SK-N-SH (cell line): ENCODE data around the gene RDH14. TPM values are rescaled to one million over a fixed set of nuclear protein-coding genes. Genes with fewer than 3 reads are reported as not detected.

ENCODE experiments used
- CTCF ChIA-PET: fragments of 300-600, 350-600 bp; formaldehyde crosslinking; extraction: SDS; loops from one replicate; lab custom pipeline; 2021; lab: Yijun Ruan, JAX
- POLR2A ChIA-PET: fragments of 350-600 bp; sonication (Branson Sonifier 250); formaldehyde crosslinking; extraction: SDS; loops from one replicate; lab custom pipeline; 2020; ENCODE audit warnings: antibody characterized with exemption, inconsistent platforms; lab: Yijun Ruan, JAX
- DNase-seq: peaks from one replicate; pipeline ENCODE4 v3.0.0; 2012
- H2AFZ ChIP-seq: fragments of 200-600 bp; sonication (generic); 2 replicates; pipeline ENCODE4 v1.8.1; 2016; ENCODE audit warnings: antibody characterized with exemption, mild to moderate bottlenecking, low read depth
- H3F3A ChIP-seq: fragments of 200-600 bp; sonication (generic); replicated peaks from 2 replicates; pipeline ENCODE3; 2016; ENCODE audit warnings: antibody characterized with exemption, mild to moderate bottlenecking; ENCODE audit not compliant: insufficient read depth
- H3K27ac ChIP-seq, 2 experiments: fragments of 200-500 bp in 1 of 2; fragments of 200-600 bp in 1 of 2; sonication (Bioruptor generic) in 1 of 2; sonication (generic), shearing (Covaris generic) in 1 of 2; 2 replicates each; pipeline versions ENCODE4 v1.5.1 to v1.6.1; 2014 to 2016; ENCODE audit warnings: low read depth in 2 of 2, inconsistent platforms in 1 of 2, low read length in 1 of 2, mild to moderate bottlenecking in 1 of 2, mixed read lengths in 1 of 2
- H3K27me3 ChIP-seq: fragments of 200-600 bp; sonication (generic), shearing (Covaris generic); 2 replicates; pipeline ENCODE4 v1.6.1; 2016; ENCODE audit warnings: mixed run types; ENCODE audit not compliant: insufficient read depth
- H3K36me3 ChIP-seq, 2 experiments: fragments of 200-500 bp in 1 of 2; fragments of 200-600 bp in 1 of 2; sonication (Bioruptor generic) in 1 of 2; sonication (generic) in 1 of 2; replicated peaks in 1 of 2; 2 replicates each; pipeline versions ENCODE3 to v1.5.1; 2014 to 2016; ENCODE audit warnings: low read length in 1 of 2, mild to moderate bottlenecking in 1 of 2; ENCODE audit not compliant: insufficient read depth in 2 of 2, control insufficient read depth in 1 of 2
- H3K4me1 ChIP-seq, 2 experiments: fragments of 200-500 bp in 1 of 2; fragments of 200-600 bp in 1 of 2; sonication (Bioruptor generic) in 1 of 2; sonication (generic), shearing (Covaris generic) in 1 of 2; 2 replicates each; pipeline versions ENCODE4 v1.5.1 to v1.6.1; 2014 to 2016; ENCODE audit warnings: low read depth in 1 of 2, low read length in 1 of 2, mixed run types in 1 of 2; ENCODE audit not compliant: insufficient read depth in 2 of 2, control insufficient read depth in 1 of 2
- H3K4me2 ChIP-seq: fragments of 200-600 bp; sonication (generic), shearing (Covaris generic); 2 replicates; pipeline ENCODE4 v1.6.1; 2017; ENCODE audit warnings: mixed run types
- H3K4me3 ChIP-seq, 2 experiments: fragments of 200-500 bp in 1 of 2; fragments of 200-600 bp in 1 of 2; sonication (Bioruptor generic) in 1 of 2; sonication (generic), shearing (Covaris generic) in 1 of 2; 2 replicates each; pipeline versions ENCODE4 v1.5.1 to v1.8.1; 2014 to 2016; ENCODE audit warnings: low read depth in 2 of 2, inconsistent platforms in 1 of 2, low read length in 1 of 2, mild to moderate bottlenecking in 1 of 2, mixed read lengths in 1 of 2, moderate library complexity in 1 of 2
- H3K79me2 ChIP-seq: fragments of 200-600 bp; sonication (generic); 2 replicates; pipeline ENCODE4 v1.8.1; 2017; ENCODE audit warnings: mild to moderate bottlenecking; ENCODE audit not compliant: insufficient read depth
- H3K9ac ChIP-seq: fragments of 200-600 bp; sonication (generic); 2 replicates; pipeline ENCODE4 v1.6.1; 2017; ENCODE audit warnings: mixed run types
- H3K9me2 ChIP-seq: fragments of 200-600 bp; sonication (generic); 2 replicates; pipeline ENCODE4 v1.6.1; 2017; ENCODE audit warnings: mixed run types
- H3K9me3 ChIP-seq: fragments of 200-600 bp; sonication (generic); 2 replicates; pipeline ENCODE4 v1.6.1; 2017; ENCODE audit warnings: mixed run types, mild to moderate bottlenecking, moderate library complexity
- H4K20me1 ChIP-seq: fragments of 200-600 bp; sonication (generic); 2 replicates; pipeline ENCODE4 v1.6.1; 2017; ENCODE audit warnings: mild to moderate bottlenecking, mixed run types; ENCODE audit not compliant: insufficient read depth
- CHD2 ChIP-seq: fragments of 150-350 bp; IDR thresholded peaks from 2 replicates; pipeline ENCODE4 v1.6.1; 2018; ENCODE audit warnings: low read length; ENCODE audit not compliant: partially characterized antibody
- ELF1 ChIP-seq: IDR thresholded peaks from 2 replicates; pipeline ENCODE4 v1.4.0; 2012
- EP300 ChIP-seq, 2 experiments: IDR thresholded peaks; 2 replicates each; pipeline versions ENCODE4 v1.4.0 to v1.6.1; 2012; ENCODE audit warnings: borderline replicate concordance in 1 of 2, low read depth in 1 of 2, low read length in 1 of 2
- FOSL2 ChIP-seq: IDR thresholded peaks from 2 replicates; pipeline ENCODE4 v1.4.0; 2012; ENCODE audit warnings: low read depth, mild to moderate bottlenecking, moderate library complexity, borderline replicate concordance
- FOXJ3 ChIP-seq: sonication (generic); formaldehyde crosslinking; IDR thresholded peaks from 2 replicates; pipeline ENCODE4 v1.5.1; 2020; ENCODE audit warnings: mild to moderate bottlenecking, missing genetic modification reagents
- MAX ChIP-seq: IDR thresholded peaks from 2 replicates; pipeline ENCODE4 v1.4.0; 2012; ENCODE audit warnings: low read depth
- MEF2A ChIP-seq: IDR thresholded peaks from 2 replicates; pipeline ENCODE4 v1.4.0; 2012; ENCODE audit warnings: low read depth, borderline replicate concordance
- MXI1 ChIP-seq: IDR thresholded peaks from 2 replicates; pipeline ENCODE4 v1.6.1; 2012; ENCODE audit warnings: mild to moderate bottlenecking, low read depth, low read length, improper control_type of control experiment
- PBX3 ChIP-seq: IDR thresholded peaks from 2 replicates; pipeline ENCODE4; 2012
- RAD21 ChIP-seq: IDR thresholded peaks from 2 replicates; pipeline ENCODE4 v1.6.1; 2012; ENCODE audit warnings: mild to moderate bottlenecking, low read length
- RXRA ChIP-seq: IDR thresholded peaks from 2 replicates; pipeline ENCODE4 v1.4.0; 2012; ENCODE audit warnings: low read depth, mild to moderate bottlenecking, borderline replicate concordance
- SMC3 ChIP-seq: IDR thresholded peaks from 2 replicates; pipeline ENCODE4 v1.6.1; 2012; ENCODE audit warnings: low read depth, low read length, improper control_type of control experiment
- TEAD4 ChIP-seq: IDR thresholded peaks from 2 replicates; pipeline ENCODE4 v1.4.0; 2012; ENCODE audit warnings: mild to moderate bottlenecking, borderline replicate concordance; ENCODE audit not compliant: insufficient read depth
- WGBS: methylation state at CpG from one replicate; pipeline ENCODE4 v1.1.6; 2017; ENCODE audit warnings: low lambda C conversion rate; 5-methylcytosine and 5-hydroxymethylcytosine counted together
- polyA plus RNA-seq, 3 experiments: library from polyadenylated mRNA; depleted of rRNA; stranded (reverse); fragments of >200 nt; gene quantifications; 2 replicates each; pipeline ENCODE4 v1.2.3, GENCODE V29; 2012
- TF ChIP-seq, protein P1 (sequence below): IDR thresholded peaks from 2 replicates; pipeline ENCODE4 v1.4.0; 2012; ENCODE audit warnings: low read depth, borderline replicate concordance
- TF ChIP-seq, protein P2 (sequence below): fragments of 200-600 bp; sonication (generic); IDR thresholded peaks from 2 replicates; pipeline ENCODE4 v1.6.1; 2017; ENCODE audit warnings: antibody characterized with exemption, mild to moderate bottlenecking, moderate library complexity

The RDH14 gene
- polyA plus RNA-seq, 1 of the 3 experiments (the other 2 are of a cell fraction): 20.2 TPM

DNA sequence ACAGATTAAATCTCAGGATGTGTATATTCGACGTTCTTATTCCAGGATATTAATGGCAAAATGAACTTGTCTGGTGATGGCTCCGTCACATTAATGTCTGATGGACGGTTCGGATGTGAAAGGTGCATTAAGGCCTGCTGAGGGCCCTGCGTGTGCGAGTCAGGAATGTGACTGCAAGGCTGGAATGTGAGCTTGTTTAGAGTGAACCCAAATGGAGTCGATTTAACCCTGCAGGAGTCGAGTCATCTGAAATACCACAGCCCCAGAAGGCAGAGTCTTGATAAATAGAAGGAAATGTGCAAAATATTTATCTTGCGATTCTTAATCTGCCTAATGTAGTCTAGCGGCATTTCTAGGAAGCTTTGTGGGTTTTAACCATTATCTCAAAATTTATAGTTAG, 44.3 kb downstream of the RDH14 start (continued):
- peak; percentile 49 for TF ChIP-seq PBX3
- peak; percentile 17; the same call in 1 of the 2 replicates for TF ChIP-seq FOSL2
- no peak for TF ChIP-seq RXRA
- no peak for TF ChIP-seq MAX
- TF ChIP-seq ELF1: no peak
- TF ChIP-seq RAD21: no peak
- no peak for TF ChIP-seq SMC3
- TF ChIP-seq, protein P1, sequence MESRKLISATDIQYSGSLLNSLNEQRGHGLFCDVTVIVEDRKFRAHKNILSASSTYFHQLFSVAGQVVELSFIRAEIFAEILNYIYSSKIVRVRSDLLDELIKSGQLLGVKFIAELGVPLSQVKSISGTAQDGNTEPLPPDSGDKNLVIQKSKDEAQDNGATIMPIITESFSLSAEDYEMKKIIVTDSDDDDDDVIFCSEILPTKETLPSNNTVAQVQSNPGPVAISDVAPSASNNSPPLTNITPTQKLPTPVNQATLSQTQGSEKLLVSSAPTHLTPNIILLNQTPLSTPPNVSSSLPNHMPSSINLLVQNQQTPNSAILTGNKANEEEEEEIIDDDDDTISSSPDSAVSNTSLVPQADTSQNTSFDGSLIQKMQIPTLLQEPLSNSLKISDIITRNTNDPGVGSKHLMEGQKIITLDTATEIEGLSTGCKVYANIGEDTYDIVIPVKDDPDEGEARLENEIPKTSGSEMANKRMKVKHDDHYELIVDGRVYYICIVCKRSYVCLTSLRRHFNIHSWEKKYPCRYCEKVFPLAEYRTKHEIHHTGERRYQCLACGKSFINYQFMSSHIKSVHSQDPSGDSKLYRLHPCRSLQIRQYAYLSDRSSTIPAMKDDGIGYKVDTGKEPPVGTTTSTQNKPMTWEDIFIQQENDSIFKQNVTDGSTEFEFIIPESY: no peak
- TF ChIP-seq TEAD4: 0 out of 2 replicates have a peak, but pooled peaks have one; percentile 45

DNA sequence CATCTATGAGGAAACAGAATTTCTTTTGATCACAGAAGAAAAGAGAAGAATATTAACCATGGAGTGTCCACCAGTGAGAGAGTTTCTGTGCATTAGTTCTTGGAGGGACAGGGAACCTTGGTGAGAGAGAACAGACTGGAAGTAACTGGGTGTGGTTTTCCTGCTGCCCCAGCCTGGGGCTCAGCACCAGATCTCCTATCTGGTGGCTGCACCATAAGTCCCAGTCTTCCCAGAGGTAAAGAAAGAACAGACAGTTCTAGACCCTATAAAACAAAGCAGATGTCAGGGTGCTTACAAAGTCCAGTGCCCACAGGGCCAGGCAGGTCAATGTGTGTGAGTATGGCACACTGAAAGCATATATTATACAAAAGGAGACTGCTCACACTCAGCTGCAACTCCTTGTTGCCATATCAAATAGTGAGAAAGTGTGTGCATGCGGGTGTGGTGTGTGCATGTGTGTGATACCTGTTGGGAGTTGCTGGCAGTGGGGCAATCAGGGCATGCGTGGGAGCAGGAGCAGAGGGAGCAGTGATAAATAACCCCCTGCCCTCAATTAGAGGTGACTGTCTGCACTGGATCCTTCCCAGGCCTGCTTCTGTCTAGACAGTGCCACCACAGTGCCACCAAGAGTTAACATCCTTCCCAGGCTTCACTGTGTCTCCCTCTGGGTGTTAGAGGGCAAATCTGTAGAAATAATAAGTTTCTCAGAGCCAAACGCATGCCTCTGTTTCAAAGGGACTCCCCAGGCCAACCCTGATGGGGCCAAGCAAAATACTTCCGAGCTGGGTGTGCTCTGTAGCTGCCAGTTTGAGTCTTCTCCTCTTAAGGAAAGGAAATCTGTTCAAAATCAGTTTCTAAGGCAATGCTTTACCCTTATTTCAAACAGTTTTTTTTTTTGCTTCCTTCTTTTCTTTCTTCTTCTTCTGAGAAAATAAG, 45.7 kb downstream of the RDH14 start:
- Histone ChIP-seq H2AFZ (peak overlapping the region; percentile 22), H3K9ac (no peak overlapping the region; the same call in 1 of the 2 replicates), H3K9me2 (no peaks in the 10 kb centered on the region), H3K4me2 (0 out of 2 replicates have a peak overlapping the region, but pooled peaks have one; percentile 4), H3K27ac (peak overlapping the region; percentile 24 to 62; a peak in 3 of 4 replicates), H3K79me2 (no peaks in the 10 kb centered on the region), H3K4me1 (peaks cover 16 to 26% of the 10 kb centered on the region in 2 experiments), H3K27me3 (no peaks in the 10 kb centered on the region), H3K9me3 (peaks cover 4% of the 10 kb centered on the region; the same call in 1 of the 2 replicates), H3K4me3 (no peak overlapping the region), H4K20me1 (no peaks in the 10 kb centered on the region), H3F3A (peaks cover 20% of the 10 kb centered on the region), H3K36me3 (no peaks in the 10 kb centered on the region)
- CTCF ChIA-PET: interaction anchor here (0.6 to 1.1 kb wide), 5 partner anchors 24 to 846 kb away, joined by 3 read pairs; no protein-coding TSS in a partner anchor
- peak; percentile 39 for DNase-seq
- POLR2A ChIA-PET: no interaction called here
- TF ChIP-seq MEF2A (no peak), MXI1 (no peak), CHD2 (no peak), EP300 (IDR thresholded peaks at IDR 0.05; ENCODE audit: borderline replicate concordance in 1 of 2, low read depth in 1 of 2, low read length in 1 of 2) (no peak), FOXJ3 (CRISPR knock-in tag) (no peak), PBX3 (no peak), RAD21 (no peak)
- TF ChIP-seq, protein P2, sequence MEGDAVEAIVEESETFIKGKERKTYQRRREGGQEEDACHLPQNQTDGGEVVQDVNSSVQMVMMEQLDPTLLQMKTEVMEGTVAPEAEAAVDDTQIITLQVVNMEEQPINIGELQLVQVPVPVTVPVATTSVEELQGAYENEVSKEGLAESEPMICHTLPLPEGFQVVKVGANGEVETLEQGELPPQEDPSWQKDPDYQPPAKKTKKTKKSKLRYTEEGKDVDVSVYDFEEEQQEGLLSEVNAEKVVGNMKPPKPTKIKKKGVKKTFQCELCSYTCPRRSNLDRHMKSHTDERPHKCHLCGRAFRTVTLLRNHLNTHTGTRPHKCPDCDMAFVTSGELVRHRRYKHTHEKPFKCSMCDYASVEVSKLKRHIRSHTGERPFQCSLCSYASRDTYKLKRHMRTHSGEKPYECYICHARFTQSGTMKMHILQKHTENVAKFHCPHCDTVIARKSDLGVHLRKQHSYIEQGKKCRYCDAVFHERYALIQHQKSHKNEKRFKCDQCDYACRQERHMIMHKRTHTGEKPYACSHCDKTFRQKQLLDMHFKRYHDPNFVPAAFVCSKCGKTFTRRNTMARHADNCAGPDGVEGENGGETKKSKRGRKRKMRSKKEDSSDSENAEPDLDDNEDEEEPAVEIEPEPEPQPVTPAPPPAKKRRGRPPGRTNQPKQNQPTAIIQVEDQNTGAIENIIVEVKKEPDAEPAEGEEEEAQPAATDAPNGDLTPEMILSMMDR: no peak
- WGBS: 81% methylated on average over 4 of the region's 4 CpGs
